A549 (cell line): ENCODE measurements around the gene ANG.
A peak's percentile ranks its signal among the peaks of the same experiment; 100 is the strongest.

Experiments
- BHLHE40 ChIP-seq: IDR thresholded peaks from 2 replicates; pipeline ENCODE4 v1.6.1; 2012; ENCODE audit warnings: low read depth, low read length, inconsistent platforms
- CEBPB ChIP-seq, 2 experiments: fragments of >200 bp in 1 of 2; sonication (Bioruptor Twin) in 1 of 2; formaldehyde crosslinking in 1 of 2; IDR thresholded peaks; 2 replicates each; pipeline ENCODE4 v1.6.1; 2012 to 2016
- CHD2 ChIP-seq: fragments of 150-350 bp; IDR thresholded peaks from 2 replicates; pipeline ENCODE4 v1.6.1; 2014; ENCODE audit warnings: low read length; ENCODE audit not compliant: partially characterized antibody
- CTCF ChIP-seq: fragments of >200 bp; sonication (Bioruptor Twin); formaldehyde crosslinking; IDR thresholded peaks from 3 replicates; pipeline ENCODE4 v1.5.1; 2016
- JUNB ChIP-seq: fragments of >200 bp; sonication (Bioruptor Twin); formaldehyde crosslinking; IDR thresholded peaks from 2 replicates; pipeline ENCODE4 v1.6.1; 2016
- MAFK ChIP-seq: fragments of 450-650 bp; IDR thresholded peaks from 2 replicates; pipeline ENCODE4 v1.6.1; 2014; ENCODE audit not compliant: partially characterized antibody
- NFE2L2 ChIP-seq: fragments of 150-350 bp; conservative IDR thresholded peaks from 2 replicates; pipeline ENCODE4 v1.6.1; 2014; ENCODE audit warnings: low read length
- POLR2A ChIP-seq: IDR thresholded peaks from 2 replicates; pipeline ENCODE4 v1.6.1; 2012; ENCODE audit warnings: mild to moderate bottlenecking, low read length
- RCOR1 ChIP-seq: fragments of 150-350 bp; IDR thresholded peaks from 2 replicates; pipeline ENCODE4 v1.6.1; 2014; ENCODE audit warnings: antibody characterized with exemption, low read length, low read depth
- RNF2 ChIP-seq: fragments of 200-600 bp; sonication (generic); IDR thresholded peaks from 2 replicates; pipeline ENCODE4 v1.6.1; 2016; ENCODE audit warnings: low read depth, mild to moderate bottlenecking, antibody characterized with exemption, moderate library complexity, borderline replicate concordance

GRCh38 chr14:20684662-20685456 is 3.7 kb upstream of the ANG start:
- TF ChIP-seq CTCF (no peak), MAFK (no peak), CEBPB (IDR thresholded peaks at IDR 0.05) (peak; percentile 90 to 92), RNF2 (no peak), RCOR1 (no peak), JUNB (no peak), CHD2 (no peak), NFE2L2 (no peak), BHLHE40 (no peak), POLR2A (no peak)
